HUES64 (cell line): ENCODE results near the gene STK10.

Experiments
- H3K27ac ChIP-seq: 2 replicates; pipeline ENCODE4 v1.7.0; 2013; ENCODE audit warnings: low read depth, low read length, inconsistent platforms
- H3K27me3 ChIP-seq: 2 replicates; pipeline ENCODE4 v1.6.1; 2013; ENCODE audit warnings: mild to moderate bottlenecking, low read length; ENCODE audit not compliant: insufficient read depth
- H3K36me3 ChIP-seq: 2 replicates; pipeline ENCODE4 v1.6.1; 2013; ENCODE audit warnings: mild to moderate bottlenecking, low read length; ENCODE audit not compliant: insufficient read depth
- H3K4me1 ChIP-seq: 2 replicates; pipeline ENCODE4 v1.6.1; 2013; ENCODE audit warnings: mild to moderate bottlenecking, low read length, moderate library complexity; ENCODE audit not compliant: insufficient read depth
- H3K4me3 ChIP-seq: 2 replicates; pipeline ENCODE4 v1.5.1; 2013; ENCODE audit warnings: mild to moderate bottlenecking, low read length, moderate library complexity
- H3K9ac ChIP-seq: 2 replicates; pipeline ENCODE4 v1.6.1; 2013; ENCODE audit warnings: mild to moderate bottlenecking, low read depth, low read length
- H3K9me3 ChIP-seq: 2 replicates; pipeline ENCODE4 v1.6.1; 2013; ENCODE audit warnings: low read depth, low read length; ENCODE audit not compliant: insufficient read depth
- WGBS: fragments of 150-250, 120-280 bp; methylation state at CpG from one replicate; pipeline ENCODE4 v1.1.7; 2013; ENCODE audit warnings: missing lambda C conversion rate; 5-methylcytosine and 5-hydroxymethylcytosine counted together

The STK10 gene

GRCh38 chr5:172140866-172141265 is 47.2 kb downstream of the STK10 start:
- Histone ChIP-seq H3K4me3 (no peak overlapping the region), H3K4me1 (no peaks in the 10 kb centered on the region), H3K36me3 (no peaks in the 10 kb centered on the region), H3K9ac (no peak overlapping the region), H3K9me3 (no peaks in the 10 kb centered on the region), H3K27ac (no peak overlapping the region), H3K27me3 (no peaks in the 10 kb centered on the region)
- 89% methylated on average over 6 of the region's 6 CpGs for WGBS

GRCh38 chr5:172140120-172140519 is 47.9 kb downstream of the STK10 start:
- H3K27ac ChIP-seq: no peak overlapping the region
- H3K9me3 ChIP-seq: no peaks in the 10 kb centered on the region
- WGBS: 98% methylated on average over 9 of the region's 9 CpGs
- H3K27me3 ChIP-seq: no peaks in the 10 kb centered on the region
- H3K4me1 ChIP-seq: no peaks in the 10 kb centered on the region
- H3K4me3 ChIP-seq: no peak overlapping the region
- no peaks in the 10 kb centered on the region for H3K36me3 ChIP-seq
- no peak overlapping the region for H3K9ac ChIP-seq

DNA sequence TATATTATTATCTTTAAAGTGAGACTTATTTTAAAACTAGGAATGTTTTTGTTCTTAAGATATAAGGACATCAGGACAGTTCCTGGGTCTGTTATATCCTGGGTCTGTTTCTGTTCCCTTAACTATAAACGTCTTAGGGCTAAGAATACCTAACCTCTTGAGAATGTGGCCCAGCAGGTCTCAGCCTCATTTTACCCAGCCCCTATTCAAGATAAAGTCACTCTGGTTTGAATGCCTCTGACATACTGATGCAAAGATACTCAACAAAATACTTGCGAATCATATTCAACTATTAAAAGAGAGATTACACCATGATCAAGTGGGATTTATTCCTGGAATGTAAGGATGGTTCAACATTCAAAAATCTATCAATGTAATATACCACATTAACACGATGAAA is 51.0 kb downstream of the STK10 start:
- H3K27me3 ChIP-seq: no peaks in the 10 kb centered on the region
- H3K27ac ChIP-seq: no peak overlapping the region
- H3K4me3 ChIP-seq: no peak overlapping the region
- H3K9ac ChIP-seq: no peak overlapping the region
- no peaks in the 10 kb centered on the region for H3K36me3 ChIP-seq
- no peaks in the 10 kb centered on the region; the same call in 1 of the 2 replicates for H3K9me3 ChIP-seq
- no peaks in the 10 kb centered on the region for H3K4me1 ChIP-seq
- 87% methylated on average over 2 of the region's 3 CpGs for WGBS

- Histone ChIP-seq H3K9me3 (no peaks in the 10 kb centered on the region; the same call in 1 of the 2 replicates), H3K9ac (no peak overlapping the region), H3K4me3 (no peak overlapping the region), H3K4me1 (no peaks in the 10 kb centered on the region), H3K27me3 (no peaks in the 10 kb centered on the region), H3K27ac (no peak overlapping the region), H3K36me3 (no peaks in the 10 kb centered on the region)
- 86% methylated on average over 10 of the region's 10 CpGs for WGBS
These were observed 54.5 kb downstream of the STK10 start for GRCh38 chr5:172133359-172134029.

DNA sequence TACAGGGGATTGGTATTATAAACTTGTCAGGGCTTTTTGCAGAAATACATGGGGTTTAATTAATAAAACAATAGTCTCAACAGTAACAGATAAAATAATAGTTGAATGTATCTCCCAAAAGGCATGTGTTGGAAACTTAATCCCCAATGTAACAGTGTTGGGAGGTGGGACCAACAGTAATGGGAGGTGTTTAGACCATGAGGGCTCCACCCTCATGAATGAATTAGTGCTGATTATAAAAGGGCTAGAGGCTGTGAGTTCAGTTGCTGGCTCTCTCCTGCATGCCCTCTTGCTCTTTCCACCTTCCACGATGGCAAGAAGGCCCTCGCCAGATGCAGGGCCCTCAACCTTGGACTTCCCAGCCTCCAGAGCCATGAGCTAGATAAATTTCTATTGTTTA is 56.3 kb downstream of the STK10 start:
- Histone ChIP-seq H3K27me3 (no peaks in the 10 kb centered on the region), H3K36me3 (no peaks in the 10 kb centered on the region), H3K4me1 (no peaks in the 10 kb centered on the region), H3K9me3 (no peaks in the 10 kb centered on the region; the same call in 1 of the 2 replicates), H3K27ac (no peak overlapping the region), H3K4me3 (no peak overlapping the region), H3K9ac (no peak overlapping the region)
- 100% methylated on average over 2 of the region's 2 CpGs for WGBS

DNA sequence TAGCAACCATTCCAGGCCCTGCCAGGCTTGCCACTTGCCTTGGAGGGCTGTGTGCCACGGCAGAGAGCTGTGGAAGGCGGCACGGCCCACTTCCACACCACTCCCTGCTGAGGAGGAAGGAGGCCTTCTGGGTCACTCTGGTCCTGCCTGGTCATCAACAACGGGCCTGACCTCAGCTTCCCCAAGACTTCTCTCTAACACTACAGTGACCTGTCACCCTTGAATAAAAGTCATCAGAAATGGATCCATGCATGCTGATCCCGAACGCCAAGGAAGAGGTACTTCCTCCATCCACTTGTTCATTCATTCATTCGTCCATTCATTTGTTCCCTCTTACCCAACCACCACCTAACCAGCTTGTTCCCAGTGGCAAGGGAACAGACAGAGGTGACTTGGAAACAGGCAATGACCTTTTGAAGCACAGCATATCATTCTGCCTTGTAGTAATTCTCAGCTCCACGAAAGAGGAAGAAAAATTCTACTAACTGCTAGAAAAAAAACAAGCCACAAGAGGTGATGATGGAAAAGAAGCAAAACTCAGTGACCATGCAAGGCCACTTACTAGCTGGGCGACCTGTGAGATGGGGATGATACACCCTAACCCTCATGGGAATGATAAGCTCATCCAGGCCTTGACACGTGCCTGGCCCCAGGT is 58.6 kb downstream of the STK10 start:
- H3K27ac ChIP-seq: no peak overlapping the region
- no peak overlapping the region for H3K9ac ChIP-seq
- no peaks in the 10 kb centered on the region for H3K9me3 ChIP-seq
- H3K27me3 ChIP-seq: no peaks in the 10 kb centered on the region
- no peak overlapping the region for H3K4me3 ChIP-seq
- 90% methylated on average over 10 of the region's 10 CpGs for WGBS
- no peaks in the 10 kb centered on the region for H3K4me1 ChIP-seq
- 0 out of 2 replicates have a peak, but pooled peaks cover 2% of the 10 kb centered on the region for H3K36me3 ChIP-seq

GRCh38 chr5:172127581-172127980 is 60.4 kb downstream of the STK10 start:
- H3K9me3 ChIP-seq: no peaks in the 10 kb centered on the region
- H3K36me3 ChIP-seq: 0 out of 2 replicates have a peak, but pooled peaks cover 2% of the 10 kb centered on the region
- H3K27me3 ChIP-seq: no peaks in the 10 kb centered on the region
- H3K9ac ChIP-seq: no peak overlapping the region
- WGBS: 96% methylated on average over 5 of the region's 5 CpGs
- no peak overlapping the region for H3K27ac ChIP-seq
- H3K4me1 ChIP-seq: no peaks in the 10 kb centered on the region
- H3K4me3 ChIP-seq: no peak overlapping the region

- H3K9ac ChIP-seq: no peak overlapping the region
- H3K27ac ChIP-seq: no peak overlapping the region
- no peaks in the 10 kb centered on the region for H3K9me3 ChIP-seq
- 0 out of 2 replicates have a peak, but pooled peaks cover 2% of the 10 kb centered on the region for H3K36me3 ChIP-seq
- no peaks in the 10 kb centered on the region for H3K27me3 ChIP-seq
- H3K4me1 ChIP-seq: no peaks in the 10 kb centered on the region
- H3K4me3 ChIP-seq: no peak overlapping the region
- WGBS: 65% methylated on average over 4 of the region's 4 CpGs
These were observed 64.7 kb downstream of the STK10 start for GRCh38 chr5:172123269-172123692.

- peaks cover 2% of the 10 kb centered on the region; the same call in 1 of the 2 replicates for H3K36me3 ChIP-seq
- H3K27ac ChIP-seq: no peak overlapping the region
- no peaks in the 10 kb centered on the region for H3K4me1 ChIP-seq
- no peak overlapping the region for H3K4me3 ChIP-seq
- 87% methylated on average over 12 of the region's 12 CpGs for WGBS
- no peak overlapping the region for H3K9ac ChIP-seq
- H3K27me3 ChIP-seq: no peaks in the 10 kb centered on the region
- H3K9me3 ChIP-seq: no peaks in the 10 kb centered on the region
These were observed 67.9 kb downstream of the STK10 start for GRCh38 chr5:172119921-172120688.

- Histone ChIP-seq H3K9me3 (no peaks in the 10 kb centered on the region), H3K4me1 (no peaks in the 10 kb centered on the region), H3K27me3 (no peaks in the 10 kb centered on the region), H3K27ac (no peak overlapping the region), H3K4me3 (no peak overlapping the region), H3K36me3 (peaks cover 2% of the 10 kb centered on the region; the same call in 1 of the 2 replicates), H3K9ac (no peak overlapping the region)
- 95% methylated on average over 11 of the region's 11 CpGs for WGBS
These were observed 69.1 kb downstream of the STK10 start for GRCh38 chr5:172118891-172119290.
